IMR-90 (cell line): ENCODE data around the gene OR10H1. TPM values are rescaled to one million over a fixed set of nuclear protein-coding genes. Genes with fewer than 3 reads are reported as not detected.

Experiments used
- ATAC-seq: fragments of 200-7000 bp; cut with Tn5 transposase; 2 replicates; pipeline ENCODE4 v1.9.1; 2020; ENCODE audit warnings: low read depth, mild to moderate bottlenecking, moderate library complexity
- BruUV-seq: library from RNA; stranded (reverse); fragments of 400-500 nt; replicated peaks from 2 replicates; lab custom pipeline; 2021; lab: Mats Ljungman, UMichigan
- CTCF ChIA-PET: fragments of 300-600 bp; formaldehyde crosslinking; extraction: SDS; loops from one replicate; lab custom pipeline; 2021; ENCODE audit warnings: antibody characterized with exemption; lab: Yijun Ruan, JAX
- POLR2A ChIA-PET: fragments of 300-600 bp; sonication (Branson Sonifier 250); formaldehyde crosslinking; loops from one replicate; lab custom pipeline; 2022; ENCODE audit warnings: antibody characterized with exemption; ENCODE audit not compliant: unreplicated experiment; lab: Charles Lee
- DNase-seq: peaks from one replicate; pipeline ENCODE4 v3.0.0; 2013
- H2AFZ ChIP-seq: replicated peaks from 2 replicates; pipeline ENCODE3; 2013; ENCODE audit warnings: low read length, mild to moderate bottlenecking; ENCODE audit not compliant: poor library complexity
- H2AK5ac ChIP-seq: 2 replicates; pipeline ENCODE4 v1.6.1; 2013; ENCODE audit warnings: low read depth, low read length, inconsistent platforms
- H2AK9ac ChIP-seq: replicated peaks from 2 replicates; pipeline ENCODE3; 2013; ENCODE audit warnings: mild to moderate bottlenecking, low read depth, low read length, moderate library complexity; ENCODE audit not compliant: poor library complexity
- H2BK120ac ChIP-seq: 2 replicates; pipeline ENCODE4 v1.6.1; 2013; ENCODE audit warnings: low read depth, low read length, inconsistent platforms
- H2BK15ac ChIP-seq: 3 replicates; pipeline ENCODE4 v1.6.1; 2013; ENCODE audit warnings: low read depth, low read length, inconsistent platforms
- H2BK20ac ChIP-seq: 2 replicates; pipeline ENCODE4 v1.6.1; 2013; ENCODE audit warnings: low read depth, mild to moderate bottlenecking, inconsistent platforms, low read length, moderate library complexity
- H2BK5ac ChIP-seq: 2 replicates; pipeline ENCODE4 v1.6.1; 2013; ENCODE audit warnings: mild to moderate bottlenecking, low read depth, low read length, inconsistent platforms; ENCODE audit not compliant: poor library complexity, severe bottlenecking
- H3K14ac ChIP-seq: replicated peaks from 2 replicates; pipeline ENCODE4 v1.6.1; 2013; ENCODE audit warnings: low read depth, low read length, inconsistent platforms
- H3K18ac ChIP-seq: 2 replicates; pipeline ENCODE4 v1.6.1; 2013; ENCODE audit warnings: low read depth, low read length, control low read depth
- H3K23ac ChIP-seq: 2 replicates; pipeline ENCODE4 v1.6.1; 2013; ENCODE audit warnings: low read depth, low read length, inconsistent platforms
- H3K27ac ChIP-seq: 2 replicates; pipeline ENCODE4 v1.5.1; 2013; ENCODE audit warnings: mild to moderate bottlenecking, control low read depth, low read length; ENCODE audit not compliant: insufficient read depth
- H3K27me3 ChIP-seq: 2 replicates; pipeline ENCODE4 v1.6.1; 2013; ENCODE audit warnings: low read length; ENCODE audit not compliant: control insufficient read depth, insufficient read depth
- H3K36me3 ChIP-seq: 2 replicates; pipeline ENCODE4 v1.6.1; 2013; ENCODE audit warnings: low read length, mixed read lengths; ENCODE audit not compliant: control insufficient read depth, insufficient read depth
- H3K4ac ChIP-seq: 2 replicates; pipeline ENCODE4 v1.6.1; 2013; ENCODE audit warnings: low read depth, low read length, inconsistent platforms
- H3K4me1 ChIP-seq: 2 replicates; pipeline ENCODE4 v1.6.1; 2013; ENCODE audit warnings: low read length, mixed read lengths; ENCODE audit not compliant: control insufficient read depth, insufficient read depth
- H3K4me2 ChIP-seq: 2 replicates; pipeline ENCODE4 v1.6.1; 2013; ENCODE audit warnings: low read depth, mild to moderate bottlenecking, control low read depth, low read length, moderate library complexity
- H3K4me3 ChIP-seq: 2 replicates; pipeline ENCODE4 v1.5.1; 2013; ENCODE audit warnings: low read depth, mild to moderate bottlenecking, control low read depth, low read length, moderate library complexity; ENCODE audit not compliant: insufficient read depth
- H3K56ac ChIP-seq: 2 replicates; pipeline ENCODE4 v1.6.1; 2013; ENCODE audit warnings: low read length, inconsistent platforms; ENCODE audit not compliant: insufficient read depth; ENCODE audit errors: extremely low read depth
- H3K79me1 ChIP-seq, 2 experiments: 2 replicates each; pipeline ENCODE4 v1.6.1; 2013; ENCODE audit warnings: low read length in 2 of 2, inconsistent platforms in 1 of 2, low read depth in 1 of 2
- H3K9ac ChIP-seq: 2 replicates; pipeline ENCODE4 v1.6.1; 2013; ENCODE audit warnings: low read depth, low read length, control low read depth
- H3K9me1 ChIP-seq: 2 replicates; pipeline ENCODE4 v1.6.1; 2013; ENCODE audit warnings: low read length, inconsistent platforms; ENCODE audit not compliant: insufficient read depth
- H3K9me3 ChIP-seq: 2 replicates; pipeline ENCODE4 v1.6.1; 2013; ENCODE audit warnings: low read length; ENCODE audit not compliant: control insufficient read depth, insufficient read depth
- H4K20me1 ChIP-seq: 2 replicates; pipeline ENCODE4 v1.6.1; 2013; ENCODE audit warnings: low read length, inconsistent platforms; ENCODE audit not compliant: insufficient read depth
- H4K5ac ChIP-seq: 2 replicates; pipeline ENCODE4 v1.6.1; 2013; ENCODE audit warnings: mild to moderate bottlenecking, low read depth, low read length, control low read depth
- H4K8ac ChIP-seq, 2 experiments: 2 replicates each; pipeline ENCODE4 v1.6.1; 2013; ENCODE audit warnings: low read depth in 2 of 2, low read length in 2 of 2, control low read depth in 1 of 2, inconsistent platforms in 1 of 2
- H4K91ac ChIP-seq: 2 replicates; pipeline ENCODE4 v1.6.1; 2013; ENCODE audit warnings: low read depth, low read length, inconsistent platforms; ENCODE audit not compliant: insufficient read depth
- BHLHE40 ChIP-seq: fragments of 150-350 bp; IDR thresholded peaks from 2 replicates; pipeline ENCODE4 v1.6.1; 2016; ENCODE audit warnings: mild to moderate bottlenecking, low read depth, low read length
- CEBPB ChIP-seq: IDR thresholded peaks from 2 replicates; pipeline ENCODE4 v1.6.1; 2012; ENCODE audit warnings: low read depth, low read length, improper control_type of control experiment
- CHD1 ChIP-seq: IDR thresholded peaks from 2 replicates; pipeline ENCODE4 v1.6.1; 2012; ENCODE audit warnings: low read depth, low read length, improper control_type of control experiment
- CTCF ChIP-seq: conservative IDR thresholded peaks from 2 replicates; pipeline ENCODE4 v1.5.1; 2012; ENCODE audit warnings: mild to moderate bottlenecking, low read depth, low read length, improper control_type of control experiment
- ELK1 ChIP-seq: fragments of 150-350 bp; IDR thresholded peaks from 2 replicates; pipeline ENCODE4 v1.6.1; 2016; ENCODE audit warnings: low read depth, mild to moderate bottlenecking, low read length, moderate library complexity, borderline replicate concordance
- FOS ChIP-seq: fragments of 150-350 bp; IDR thresholded peaks from 2 replicates; pipeline ENCODE4 v1.6.1; 2016; ENCODE audit warnings: low read depth, low read length
- MAFK ChIP-seq: IDR thresholded peaks from 2 replicates; pipeline ENCODE4 v1.6.1; 2012; ENCODE audit warnings: low read depth, low read length, improper control_type of control experiment
- MAZ ChIP-seq: IDR thresholded peaks from 2 replicates; pipeline ENCODE4 v1.6.1; 2012; ENCODE audit warnings: low read depth, mild to moderate bottlenecking, low read length, improper control_type of control experiment, moderate library complexity, borderline replicate concordance
- MXI1 ChIP-seq: IDR thresholded peaks from 2 replicates; pipeline ENCODE4 v1.6.1; 2012; ENCODE audit warnings: low read depth, mild to moderate bottlenecking, low read length, moderate library complexity, borderline replicate concordance
- NFE2L2 ChIP-seq: fragments of 150-350 bp; IDR thresholded peaks from 2 replicates; pipeline ENCODE4 v1.6.1; 2016; ENCODE audit warnings: low read depth, mild to moderate bottlenecking, low read length
- POLR2A ChIP-seq: IDR thresholded peaks from 2 replicates; pipeline ENCODE4 v1.6.1; 2012; ENCODE audit warnings: mild to moderate bottlenecking, low read depth, low read length
- RAD21 ChIP-seq: IDR thresholded peaks from 2 replicates; pipeline ENCODE4 v1.6.1; 2012; ENCODE audit warnings: low read length, improper control_type of control experiment
- RCOR1 ChIP-seq: IDR thresholded peaks from 2 replicates; pipeline ENCODE4 v1.6.1; 2012; ENCODE audit warnings: mild to moderate bottlenecking, low read length, improper control_type of control experiment; ENCODE audit not compliant: insufficient replicate concordance
- RFX5 ChIP-seq: IDR thresholded peaks from 2 replicates; pipeline ENCODE4 v1.8.0; 2012; ENCODE audit warnings: low read depth, mild to moderate bottlenecking, low read length, moderate library complexity
- SMC3 ChIP-seq: fragments of 150-350 bp; IDR thresholded peaks from 2 replicates; pipeline ENCODE4 v1.6.1; 2016; ENCODE audit warnings: low read depth, mild to moderate bottlenecking, antibody characterized with exemption, low read length, moderate library complexity
- USF2 ChIP-seq: fragments of 150-350 bp; IDR thresholded peaks from 2 replicates; pipeline ENCODE4 v1.6.1; 2017; ENCODE audit warnings: mild to moderate bottlenecking, antibody characterized with exemption, low read length, low read depth
- WGBS, 2 experiments: methylation state at CpG; one replicate each; pipeline versions ENCODE4 v1.1.5 to v1.1.7; 2013; ENCODE audit warnings: missing lambda C conversion rate in 2 of 2; ENCODE audit not compliant: insufficient read length in 1 of 2; ENCODE audit errors: extremely low coverage in 2 of 2; 5-methylcytosine and 5-hydroxymethylcytosine counted together
- dilution Hi-C: fragments of 300-500 bp; cut with HindIII; formaldehyde crosslinking; loops from one replicate; pipeline ENCODE4 v1.14.3; 2018; ENCODE audit warnings: low sequenced_read_pairs; ENCODE audit not compliant: unreplicated experiment
- in situ Hi-C: fragments of 300-500 bp; cut with MboI; formaldehyde crosslinking; loops from 3 replicates; pipeline ENCODE4 v1.14.3; 2019; ENCODE audit warnings: low sequenced_read_pairs, inconsistent platforms, mixed read lengths
- intact Hi-C: fragments of 100-400 bp; cut with micrococcal nuclease; formaldehyde crosslinking; loops from 2 replicates; pipeline ENCODE4 v1.10.0; 2022
- polyA plus RNA-seq, 3 experiments: library from polyadenylated mRNA; depleted of rRNA; stranded (reverse); fragments of >200 nt; gene quantifications; 2 replicates each; pipeline ENCODE4 v1.2.3, GENCODE V29; 2012; ENCODE audit warnings: low replicate concordance in 1 of 3
- total RNA-seq: library from RNA; depleted of rRNA; stranded (reverse); fragments of >200 nt; gene quantifications from 2 replicates; pipeline ENCODE4 v1.2.3, GENCODE V29; 2012

OR10H1 gene
- total and polyA plus RNA-seq, 2 of the 4 experiments (the other 2 are of a cell fraction), result not detected

GRCh38 chr19:15820646-15821045, 5.2 kb upstream of the OR10H1 start:
- no TSS peak for BruUV-seq
- no peaks in the 10 kb centered on the region for H3K9me1 ChIP-seq
- H2BK15ac ChIP-seq, result no peak overlapping the region
- dilution Hi-C loops, result no loop called here
- no peak overlapping the region for H3K4me2 ChIP-seq
- H3K9me3 ChIP-seq, result peaks cover 6% of the 10 kb centered on the region; the same call in 1 of the 2 replicates
- H3K4me3 ChIP-seq, result no peak overlapping the region
- H3K4ac ChIP-seq, result no peak overlapping the region
- no peak overlapping the region for H4K8ac ChIP-seq
- no peak overlapping the region for H2BK5ac ChIP-seq
- in situ Hi-C loops, result no loop called here
- no peak overlapping the region for H3K18ac ChIP-seq
- H2BK120ac ChIP-seq, result no peak overlapping the region
- H4K5ac ChIP-seq, result no peak overlapping the region
- H2AK5ac ChIP-seq, result no peak overlapping the region
- H3K36me3 ChIP-seq, result no peaks in the 10 kb centered on the region
- DNase-seq, result no peak
- intact Hi-C loops, result no loop called here
- H2AFZ ChIP-seq, result no peak overlapping the region
- no peaks in the 10 kb centered on the region for H3K27me3 ChIP-seq
- no peaks in the 10 kb centered on the region for H3K4me1 ChIP-seq
- POLR2A ChIA-PET, result no interaction called here
- no peak overlapping the region for H2AK9ac ChIP-seq
- no peak overlapping the region for H2BK20ac ChIP-seq
- no peaks in the 10 kb centered on the region for H3K79me1 ChIP-seq
- no peak overlapping the region for H4K91ac ChIP-seq
- 33% methylated on average over 3 of the region's 8 CpGs; no CpG with 5 or more reads in 1 of the 2 experiments for WGBS, 2 experiments
- ATAC-seq, result no peak
- no peak overlapping the region for H3K23ac ChIP-seq
- H4K20me1 ChIP-seq, result no peaks in the 10 kb centered on the region
- no peak overlapping the region for H3K56ac ChIP-seq
- CTCF ChIA-PET, result no interaction called here
- H3K27ac ChIP-seq, result no peak overlapping the region
- H3K9ac ChIP-seq, result no peak overlapping the region
- H3K14ac ChIP-seq, result no peak overlapping the region
- TF ChIP-seq MAFK, result no peak
- no peak for TF ChIP-seq BHLHE40
- no peak for TF ChIP-seq RCOR1
- TF ChIP-seq SMC3, result no peak
- TF ChIP-seq RFX5, result no peak
- no peak for TF ChIP-seq CEBPB
- TF ChIP-seq POLR2A, result no peak
- no peak for TF ChIP-seq FOS
- TF ChIP-seq MAZ, result no peak
- no peak for TF ChIP-seq RAD21
- TF ChIP-seq CHD1, result no peak
- no peak for TF ChIP-seq NFE2L2
- TF ChIP-seq USF2, result no peak
- no peak for TF ChIP-seq ELK1
- no peak for TF ChIP-seq CTCF
- no peak for TF ChIP-seq MXI1
